ENCODE measurements around the gene HTR3B. TPM values are rescaled to one million over a fixed set of nuclear protein-coding genes. Genes with fewer than 3 reads are reported as not detected.

The HTR3B gene
- total RNA-seq, 1 donor from 2014 or later: not detected

- TF ChIP-seq CTCF (IDR thresholded peaks at IDR 0.05): no peak
- no peak overlapping the region for H3K27ac ChIP-seq
- H3K9me3 ChIP-seq: no peaks in the 10 kb centered on the region
- H3K36me3 ChIP-seq: no peaks in the 10 kb centered on the region
- intact Hi-C loops (cut with DNase I): no loop called here
- no peak for DNase-seq
- H3K4me1 ChIP-seq: peaks cover 7% of the 10 kb centered on the region
- H3K27me3 ChIP-seq: no peaks in the 10 kb centered on the region
- no peak for ATAC-seq
- H3K4me3 ChIP-seq: no peak overlapping the region
These were observed 67.1 kb downstream of the HTR3B start for GRCh38 chr11:113971506-113972195.

- ATAC-seq (peak; percentile 86), DNase-seq (peak; percentile 85)
- no peak within 1 kb of the TSS for H3K4me3 ChIP-seq
- intact Hi-C loops (cut with DNase I): no loop called here
- no peak for TF ChIP-seq CTCF (IDR thresholded peaks at IDR 0.05)
- H3K4me1 ChIP-seq: peaks cover 7% of the 10 kb centered on the region
- H3K27ac ChIP-seq: no peak within 1 kb of the TSS
- no peaks in the 10 kb centered on the region for H3K9me3 ChIP-seq
- no peaks in the 10 kb centered on the region for H3K36me3 ChIP-seq
- H3K27me3 ChIP-seq: peaks cover 8% of the 10 kb centered on the region
These were observed 70.3 kb downstream of the HTR3B start, which contains the start of gene HTR3A for GRCh38 chr11:113974741-113975470. Gene HTR3A (plus strand): TSS chr11:113975108. CDS start chr11:113975326, 218 bp downstream.

- no peak for ATAC-seq
- intact Hi-C loops (cut with DNase I): no loop called here
These were observed 72.5 kb downstream of the HTR3B start for GRCh38 chr11:113977071-113977490.

GRCh38 chr11:113977701-113978100 is 73.1 kb downstream of the HTR3B start:
- no peak overlapping the region for H3K27ac ChIP-seq
- H3K4me1 ChIP-seq: peaks cover 7% of the 10 kb centered on the region
- no peak overlapping the region for H3K4me3 ChIP-seq
- peaks cover 12% of the 10 kb centered on the region for H3K27me3 ChIP-seq
- ATAC-seq (no peak), DNase-seq (no peak)
- intact Hi-C loops (cut with DNase I): no loop called here
- TF ChIP-seq CTCF (IDR thresholded peaks at IDR 0.05): no peak
- H3K36me3 ChIP-seq: no peaks in the 10 kb centered on the region
- H3K9me3 ChIP-seq: no peaks in the 10 kb centered on the region

More at GRCh38 chr11:113977071-113977490, 72.5 kb downstream of the HTR3B start:
- no peak for DNase-seq
- Histone ChIP-seq H3K27ac (no peak overlapping the region), H3K4me1 (peaks cover 7% of the 10 kb centered on the region), H3K36me3 (no peaks in the 10 kb centered on the region), H3K4me3 (no peak overlapping the region), H3K27me3 (peaks cover 12% of the 10 kb centered on the region), H3K9me3 (no peaks in the 10 kb centered on the region)
- no peak for TF ChIP-seq CTCF (IDR thresholded peaks at IDR 0.05)

- Histone ChIP-seq H3K27me3 (peaks cover 12% of the 10 kb centered on the region), H3K4me1 (peaks cover 7% of the 10 kb centered on the region), H3K4me3 (no peak overlapping the region), H3K27ac (no peak overlapping the region), H3K36me3 (no peaks in the 10 kb centered on the region), H3K9me3 (no peaks in the 10 kb centered on the region)
- intact Hi-C loops (cut with DNase I): no loop called here
- ATAC-seq: no peak
- DNase-seq: no peak
- no peak for TF ChIP-seq CTCF (IDR thresholded peaks at IDR 0.05)
These were observed 74.8 kb downstream of the HTR3B start for GRCh38 chr11:113979431-113979830.
